Mononuclear cell (primary cell): ENCODE results near the gene WNK1. TPM values are rescaled to one million over a fixed set of nuclear protein-coding genes. Genes with fewer than 3 reads are reported as not detected.
"Not testable (repeated sequence)": the region's sequence is repeated elsewhere in the genome, so short reads cannot be mapped to it uniquely, and the experiment has no call there.

Source experiments
- H3K27me3 ChIP-seq: 2 replicates; pipeline ENCODE4 v1.6.0; 2011; ENCODE audit warnings: low read length, control low read depth; ENCODE audit not compliant: insufficient read depth
- H3K4me1 ChIP-seq: 2 replicates; pipeline ENCODE4 v1.5.1; 2011; ENCODE audit warnings: mild to moderate bottlenecking, low read length, control low read depth; ENCODE audit not compliant: insufficient read depth
- H3K4me3 ChIP-seq: 2 replicates; pipeline ENCODE4 v1.5.1; 2011; ENCODE audit warnings: mild to moderate bottlenecking, low read length, moderate library complexity
- H3K9me3 ChIP-seq: 2 replicates; pipeline ENCODE4 v1.5.1; 2011; ENCODE audit warnings: low read depth, mild to moderate bottlenecking, control low read depth, low read length
- total RNA-seq: library from RNA; depleted of rRNA; stranded (reverse); fragments of >200 nt; gene quantifications from one replicate; pipeline ENCODE4 v1.2.3, GENCODE V29; 2012

The WNK1 gene
- total RNA-seq, 1 donor: 94.1 TPM

- H3K27me3 ChIP-seq: no peaks in the 10 kb centered on the region
- no peaks in the 10 kb centered on the region for H3K4me1 ChIP-seq
- H3K4me3 ChIP-seq: no peak overlapping the region
- no peaks in the 10 kb centered on the region for H3K9me3 ChIP-seq
These were observed 91.2 kb downstream of the WNK1 start for GRCh38 chr12:843609-844008.

GRCh38 chr12:846421-846820 is 94.0 kb downstream of the WNK1 start:
- Histone ChIP-seq H3K4me1 (peaks cover 3% of the 10 kb centered on the region), H3K27me3 (no peaks in the 10 kb centered on the region), H3K4me3 (no peak overlapping the region), H3K9me3 (no peaks in the 10 kb centered on the region)

- Histone ChIP-seq H3K4me1 (peaks cover 3% of the 10 kb centered on the region), H3K27me3 (no peaks in the 10 kb centered on the region), H3K4me3 (no peak overlapping the region), H3K9me3 (no peaks in the 10 kb centered on the region)
These were observed 95.9 kb downstream of the WNK1 start for GRCh38 chr12:848173-848865.

GRCh38 chr12:848882-849527 is 96.6 kb downstream of the WNK1 start:
- H3K9me3 ChIP-seq: no peaks in the 10 kb centered on the region
- no peak overlapping the region for H3K4me3 ChIP-seq
- H3K4me1 ChIP-seq: peaks cover 3% of the 10 kb centered on the region

GRCh38 chr12:849733-850437 is 97.5 kb downstream of the WNK1 start:
- not testable (repeated sequence) for H3K4me3 ChIP-seq, H3K27me3 ChIP-seq, H3K4me1 ChIP-seq

More at GRCh38 chr12:848882-849527, 96.6 kb downstream of the WNK1 start:
- no peaks in the 10 kb centered on the region for H3K27me3 ChIP-seq

GRCh38 chr12:851343-851742 is 99.0 kb downstream of the WNK1 start:
- Histone ChIP-seq H3K4me3 (no peak overlapping the region), H3K9me3 (no peaks in the 10 kb centered on the region), H3K27me3 (no peaks in the 10 kb centered on the region), H3K4me1 (peaks cover 3% of the 10 kb centered on the region)

More at GRCh38 chr12:849733-850437, 97.5 kb downstream of the WNK1 start:
- not testable (repeated sequence) for H3K9me3 ChIP-seq

GRCh38 chr12:851913-852312 is 99.5 kb downstream of the WNK1 start:
- peaks cover 3% of the 10 kb centered on the region for H3K4me1 ChIP-seq
- H3K4me3 ChIP-seq: no peak overlapping the region
- H3K9me3 ChIP-seq: no peaks in the 10 kb centered on the region
- no peaks in the 10 kb centered on the region for H3K27me3 ChIP-seq

- no peaks in the 10 kb centered on the region for H3K27me3 ChIP-seq
- H3K4me1 ChIP-seq: peaks cover 3% of the 10 kb centered on the region
- H3K4me3 ChIP-seq: no peak overlapping the region
- no peaks in the 10 kb centered on the region for H3K9me3 ChIP-seq
These were observed 100.5 kb downstream of the WNK1 start for GRCh38 chr12:852864-853263.

GRCh38 chr12:857611-858010 is 105.2 kb downstream of the WNK1 start:
- no peak overlapping the region for H3K4me3 ChIP-seq
- no peaks in the 10 kb centered on the region for H3K4me1 ChIP-seq

GRCh38 chr12:862303-862911 is 110.0 kb downstream of the WNK1 start:
- no peaks in the 10 kb centered on the region for H3K9me3 ChIP-seq
- no peaks in the 10 kb centered on the region for H3K4me1 ChIP-seq
- H3K4me3 ChIP-seq: no peak overlapping the region
- H3K27me3 ChIP-seq: no peaks in the 10 kb centered on the region

More at GRCh38 chr12:857611-858010, 105.2 kb downstream of the WNK1 start:
- Histone ChIP-seq H3K9me3 (no peaks in the 10 kb centered on the region), H3K27me3 (no peaks in the 10 kb centered on the region)

GRCh38 chr12:863285-863684 is 110.9 kb downstream of the WNK1 start:
- Histone ChIP-seq H3K4me3 (no peak overlapping the region), H3K4me1 (no peaks in the 10 kb centered on the region), H3K9me3 (no peaks in the 10 kb centered on the region), H3K27me3 (no peaks in the 10 kb centered on the region)

- H3K9me3 ChIP-seq: no peaks in the 10 kb centered on the region
- no peaks in the 10 kb centered on the region for H3K27me3 ChIP-seq
- H3K4me3 ChIP-seq: no peak overlapping the region
- H3K4me1 ChIP-seq: no peaks in the 10 kb centered on the region
These were observed 113.2 kb downstream of the WNK1 start for GRCh38 chr12:865614-866013.

GRCh38 chr12:867905-868304 is 115.5 kb downstream of the WNK1 start:
- Histone ChIP-seq H3K4me1 (no peaks in the 10 kb centered on the region), H3K9me3 (no peaks in the 10 kb centered on the region), H3K4me3 (no peak overlapping the region), H3K27me3 (no peaks in the 10 kb centered on the region)

GRCh38 chr12:868722-869121 is 116.3 kb downstream of the WNK1 start:
- no peak overlapping the region for H3K4me3 ChIP-seq
- no peaks in the 10 kb centered on the region for H3K27me3 ChIP-seq
- H3K4me1 ChIP-seq: no peaks in the 10 kb centered on the region
- H3K9me3 ChIP-seq: no peaks in the 10 kb centered on the region

GRCh38 chr12:870378-870777 is 118.0 kb downstream of the WNK1 start:
- Histone ChIP-seq H3K4me3 (no peak overlapping the region), H3K9me3 (no peaks in the 10 kb centered on the region), H3K4me1 (no peaks in the 10 kb centered on the region), H3K27me3 (no peaks in the 10 kb centered on the region)
